Astrocyte of the cerebellum (primary cell): ENCODE measurements around the gene ABCC1.

Experiments used
- DNase-seq: peaks from one replicate; pipeline ENCODE4 v3.0.0-alpha.2; 2011; ENCODE audit warnings: low read depth
- H3K4me3 ChIP-seq: 2 replicates; pipeline ENCODE4 v1.5.1; 2011; ENCODE audit warnings: mild to moderate bottlenecking, low read depth, low read length, moderate library complexity
- in situ Hi-C: cut with HindIII; loops from 2 replicates; pipeline ENCODE4 v1.10.0; 2017; ENCODE audit warnings: low sequenced_read_pairs
- TF ChIP-seq, protein P1 (sequence below): IDR thresholded peaks from 2 replicates; pipeline ENCODE4 v1.5.1; 2012; ENCODE audit warnings: low read length, low read depth, moderate library complexity, mild to moderate bottlenecking; ENCODE audit errors: missing control alignments

The ABCC1 gene

DNA sequence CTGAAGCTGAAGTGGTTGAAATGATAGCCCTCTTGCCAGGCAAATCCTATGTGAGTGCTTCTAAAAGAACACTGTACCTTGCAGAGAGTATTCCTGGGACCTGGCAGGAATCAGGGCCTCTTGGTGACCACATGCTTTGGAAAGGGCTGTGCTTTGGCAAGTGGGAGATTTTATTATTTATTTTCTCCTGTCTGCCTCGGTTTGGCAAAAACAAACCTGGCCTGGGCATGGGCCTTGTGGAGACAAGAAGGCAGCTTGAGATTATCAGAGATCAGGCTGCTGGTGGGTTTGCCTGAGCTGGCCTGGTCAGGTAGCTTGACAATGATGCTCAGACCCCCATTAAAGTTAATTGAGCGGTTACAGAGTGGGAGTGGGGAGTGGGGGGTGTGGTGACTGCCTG is 24.6 kb downstream of the ABCC1 start:
- DNase-seq = no peak
- TF ChIP-seq, protein P1, sequence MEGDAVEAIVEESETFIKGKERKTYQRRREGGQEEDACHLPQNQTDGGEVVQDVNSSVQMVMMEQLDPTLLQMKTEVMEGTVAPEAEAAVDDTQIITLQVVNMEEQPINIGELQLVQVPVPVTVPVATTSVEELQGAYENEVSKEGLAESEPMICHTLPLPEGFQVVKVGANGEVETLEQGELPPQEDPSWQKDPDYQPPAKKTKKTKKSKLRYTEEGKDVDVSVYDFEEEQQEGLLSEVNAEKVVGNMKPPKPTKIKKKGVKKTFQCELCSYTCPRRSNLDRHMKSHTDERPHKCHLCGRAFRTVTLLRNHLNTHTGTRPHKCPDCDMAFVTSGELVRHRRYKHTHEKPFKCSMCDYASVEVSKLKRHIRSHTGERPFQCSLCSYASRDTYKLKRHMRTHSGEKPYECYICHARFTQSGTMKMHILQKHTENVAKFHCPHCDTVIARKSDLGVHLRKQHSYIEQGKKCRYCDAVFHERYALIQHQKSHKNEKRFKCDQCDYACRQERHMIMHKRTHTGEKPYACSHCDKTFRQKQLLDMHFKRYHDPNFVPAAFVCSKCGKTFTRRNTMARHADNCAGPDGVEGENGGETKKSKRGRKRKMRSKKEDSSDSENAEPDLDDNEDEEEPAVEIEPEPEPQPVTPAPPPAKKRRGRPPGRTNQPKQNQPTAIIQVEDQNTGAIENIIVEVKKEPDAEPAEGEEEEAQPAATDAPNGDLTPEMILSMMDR = no peak
- H3K4me3 ChIP-seq = no peak overlapping the region
- in situ Hi-C loops = no loop called here

DNA sequence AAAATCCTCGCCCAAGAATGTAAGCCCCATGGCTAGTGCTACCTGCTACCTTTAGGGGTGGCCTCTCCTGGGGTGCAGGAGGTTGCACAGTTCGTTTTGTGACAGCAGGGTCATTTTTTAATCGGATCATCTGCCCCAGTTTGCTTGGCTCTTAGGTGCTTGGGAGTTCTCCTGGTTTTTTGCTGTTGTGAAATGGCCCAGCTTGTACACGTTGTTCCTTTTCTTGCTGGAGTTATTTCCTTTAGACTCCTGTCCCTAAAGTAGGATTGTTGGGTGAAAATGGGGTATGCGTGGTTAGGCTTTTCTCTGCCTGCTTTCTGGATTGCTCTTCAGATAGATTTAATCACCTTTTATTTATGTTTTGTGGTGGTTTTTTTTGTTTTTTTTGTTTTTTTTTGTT is 25.8 kb downstream of the ABCC1 start:
- in situ Hi-C loops = loop anchor here (25.0 kb wide), 1 partner anchor 88 kb away; the partner anchor contains the start of gene CEP20
- TF ChIP-seq, protein P1 = no peak
- no peak overlapping the region for H3K4me3 ChIP-seq
- no peak for DNase-seq

DNA sequence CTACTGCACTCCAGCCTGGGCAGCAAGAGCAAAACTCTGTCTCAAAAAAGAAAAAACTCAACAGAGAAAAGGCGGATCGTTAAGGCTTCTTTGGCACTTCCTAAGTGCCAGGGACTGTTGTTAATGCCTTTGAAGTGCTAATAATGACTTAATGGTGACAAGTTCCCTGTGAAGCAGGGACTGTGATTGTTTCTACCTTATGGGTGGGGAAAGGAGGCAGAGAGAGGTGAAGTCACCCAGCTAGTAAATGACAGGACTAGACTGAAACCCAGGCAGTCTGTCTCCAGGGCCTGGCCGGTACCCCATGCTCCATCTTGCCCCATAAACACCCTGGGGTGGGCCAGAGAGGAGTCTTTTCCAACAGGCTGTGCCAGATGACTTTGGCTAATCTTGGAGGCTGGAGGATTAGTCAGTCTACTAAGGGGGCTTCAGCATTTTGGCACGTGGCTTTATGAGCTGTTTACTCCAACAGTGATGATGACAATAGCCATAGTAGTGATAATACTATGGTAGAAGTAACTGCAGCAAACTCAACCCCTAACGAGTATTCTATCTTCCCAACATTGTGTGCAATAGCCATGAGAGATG is 26.9 kb downstream of the ABCC1 start:
- no peak for DNase-seq
- no peak overlapping the region for H3K4me3 ChIP-seq
- in situ Hi-C loops = loop anchor here (25.0 kb wide), 1 partner anchor 89 kb away; the partner anchor contains the start of gene CEP20
- TF ChIP-seq, protein P1 = no peak

DNA sequence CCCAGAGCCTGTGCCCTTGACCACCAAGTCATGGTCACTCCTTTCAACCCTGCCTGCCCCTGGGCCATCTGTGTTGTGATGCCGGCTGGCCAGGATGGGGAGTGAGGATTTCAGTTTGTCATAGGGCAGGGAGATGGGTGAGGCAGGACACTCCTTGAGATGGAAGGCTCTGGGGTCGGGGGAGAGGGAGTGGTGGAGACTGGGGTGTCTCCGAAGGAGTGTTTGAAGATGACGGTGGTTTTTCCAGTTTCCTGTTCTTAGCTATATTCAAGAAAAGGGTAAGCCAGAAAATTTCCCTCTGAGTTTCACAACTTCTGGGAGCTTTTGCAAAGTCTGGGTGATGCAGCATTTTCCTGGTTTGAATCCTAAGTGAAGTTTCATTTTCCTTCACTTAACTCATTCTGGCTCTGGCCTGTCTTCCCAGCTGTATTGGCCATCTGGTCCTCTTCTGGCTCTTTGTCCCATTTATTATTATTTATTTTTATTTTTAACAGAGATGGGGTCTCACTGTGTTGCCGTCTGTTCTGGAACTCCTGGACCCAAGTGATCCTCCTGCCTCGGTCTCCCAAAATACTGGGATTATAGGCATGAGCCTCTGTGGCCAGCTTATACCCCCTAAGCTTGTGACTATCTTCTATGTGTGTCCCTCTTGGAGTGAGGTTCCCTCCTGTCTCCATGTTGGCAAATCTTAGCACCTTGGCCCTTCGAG is 27.7 kb downstream of the ABCC1 start:
- no peak for DNase-seq
- TF ChIP-seq, protein P1 = no peak
- no peak overlapping the region for H3K4me3 ChIP-seq
- in situ Hi-C loops = loop anchor here (25.0 kb wide), 1 partner anchor 90 kb away; the partner anchor contains the start of gene CEP20

DNA sequence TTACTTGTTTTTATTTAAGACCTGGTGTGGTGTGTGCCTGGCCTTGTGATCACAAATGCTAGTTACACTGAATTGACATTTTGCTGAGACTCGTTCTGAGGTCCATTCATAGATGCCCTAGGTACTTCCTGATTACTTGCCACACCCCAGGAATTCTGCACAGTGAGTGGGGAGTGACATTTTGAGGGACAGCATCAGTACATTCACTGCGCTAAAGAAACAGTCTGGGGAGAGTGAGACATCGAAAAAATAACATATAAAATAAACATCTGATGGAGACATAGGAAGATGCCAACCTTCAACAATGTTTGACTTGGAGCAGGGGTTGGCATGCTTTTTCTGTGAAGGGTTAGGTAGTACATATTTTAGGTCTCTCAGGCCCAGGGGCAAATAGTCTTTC is 30.4 kb downstream of the ABCC1 start:
- TF ChIP-seq, protein P1 = no peak
- no peak for DNase-seq
- no peak overlapping the region for H3K4me3 ChIP-seq
- in situ Hi-C loops = loop anchor here (25.0 kb wide), 1 partner anchor 92 kb away; the partner anchor contains the start of gene CEP20

DNA sequence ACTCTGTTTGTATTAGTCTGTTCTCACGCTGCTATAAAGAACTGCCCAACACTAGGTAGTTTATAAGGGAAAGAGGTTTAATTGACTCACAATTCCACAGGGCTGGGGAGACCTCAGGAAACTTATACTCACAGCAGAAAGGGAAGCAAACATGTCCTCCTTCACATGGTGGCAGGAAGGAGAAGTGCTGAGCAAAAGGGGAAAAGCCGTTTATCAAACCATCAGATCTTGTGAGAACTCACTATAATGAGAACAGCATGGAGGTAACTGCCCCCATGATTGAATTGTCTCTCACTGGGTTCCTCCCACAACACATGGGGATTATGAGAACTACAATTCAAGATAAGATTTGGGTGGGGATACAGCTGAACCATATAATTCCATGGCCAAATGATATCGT is 30.9 kb downstream of the ABCC1 start:
- no peak for DNase-seq
- in situ Hi-C loops = loop anchor here (25.0 kb wide), 1 partner anchor 93 kb away; the partner anchor contains the start of gene CEP20
- H3K4me3 ChIP-seq = no peak overlapping the region
- TF ChIP-seq, protein P1 = no peak
